Measurements from ENCODE around the gene ABHD11.

- no peak for TF ChIP-seq EP300 (IDR thresholded peaks at IDR 0.05)
- no peak for TF ChIP-seq POLR2A (IDR thresholded peaks at IDR 0.05; ENCODE audit: low read depth)
- no peak for TF ChIP-seq CTCF (IDR thresholded peaks at IDR 0.05)
Observed at GRCh38 chr7:73721377-73721817, 17.2 kb downstream of the ABHD11 start.
